GM10266 (cell line): Measurements from ENCODE around the gene ARHGEF33.

Experiments used
- DNase-seq: peaks from one replicate; pipeline ENCODE4 v3.0.0; 2012; ENCODE audit errors: extremely low spot score
- CTCF ChIP-seq: IDR thresholded peaks from 2 replicates; pipeline ENCODE4 v1.5.1; 2012; ENCODE audit warnings: mild to moderate bottlenecking, low read depth; ENCODE audit not compliant: control insufficient read depth, insufficient read depth; ENCODE audit errors: missing control alignments

ARHGEF33 gene

GRCh38 chr2:38982498-38982897, 92.8 kb downstream of the ARHGEF33 start:
- DNase-seq, result no peak
- no peak for TF ChIP-seq CTCF

- TF ChIP-seq CTCF, result no peak
- DNase-seq, result no peak
Measured at GRCh38 chr2:38988716-38989115, 99.0 kb downstream of the ARHGEF33 start.

- no peak for DNase-seq
Measured at GRCh38 chr2:38991899-38992298, 102.2 kb downstream of the ARHGEF33 start.

GRCh38 chr2:38997781-38998180, 108.1 kb downstream of the ARHGEF33 start:
- DNase-seq, result no peak
- no peak for TF ChIP-seq CTCF

More at GRCh38 chr2:38991899-38992298, 102.2 kb downstream of the ARHGEF33 start:
- TF ChIP-seq CTCF, result no peak

GRCh38 chr2:39000552-39000951, 110.9 kb downstream of the ARHGEF33 start:
- no peak for DNase-seq

GRCh38 chr2:39007875-39008504, 118.3 kb downstream of the ARHGEF33 start:
- DNase-seq, result no peak
- no peak for TF ChIP-seq CTCF

More at GRCh38 chr2:39000552-39000951, 110.9 kb downstream of the ARHGEF33 start:
- no peak for TF ChIP-seq CTCF

GRCh38 chr2:39008665-39009064, 119.0 kb downstream of the ARHGEF33 start:
- DNase-seq, result no peak
- no peak for TF ChIP-seq CTCF
